ENCODE measurements around the gene NXF1.

- TF ChIP-seq, protein P1, sequence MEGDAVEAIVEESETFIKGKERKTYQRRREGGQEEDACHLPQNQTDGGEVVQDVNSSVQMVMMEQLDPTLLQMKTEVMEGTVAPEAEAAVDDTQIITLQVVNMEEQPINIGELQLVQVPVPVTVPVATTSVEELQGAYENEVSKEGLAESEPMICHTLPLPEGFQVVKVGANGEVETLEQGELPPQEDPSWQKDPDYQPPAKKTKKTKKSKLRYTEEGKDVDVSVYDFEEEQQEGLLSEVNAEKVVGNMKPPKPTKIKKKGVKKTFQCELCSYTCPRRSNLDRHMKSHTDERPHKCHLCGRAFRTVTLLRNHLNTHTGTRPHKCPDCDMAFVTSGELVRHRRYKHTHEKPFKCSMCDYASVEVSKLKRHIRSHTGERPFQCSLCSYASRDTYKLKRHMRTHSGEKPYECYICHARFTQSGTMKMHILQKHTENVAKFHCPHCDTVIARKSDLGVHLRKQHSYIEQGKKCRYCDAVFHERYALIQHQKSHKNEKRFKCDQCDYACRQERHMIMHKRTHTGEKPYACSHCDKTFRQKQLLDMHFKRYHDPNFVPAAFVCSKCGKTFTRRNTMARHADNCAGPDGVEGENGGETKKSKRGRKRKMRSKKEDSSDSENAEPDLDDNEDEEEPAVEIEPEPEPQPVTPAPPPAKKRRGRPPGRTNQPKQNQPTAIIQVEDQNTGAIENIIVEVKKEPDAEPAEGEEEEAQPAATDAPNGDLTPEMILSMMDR (IDR thresholded peaks at IDR 0.05) = no peak
- TF ChIP-seq POLR2A (IDR thresholded peaks at IDR 0.05) = peak; percentile 39 to 53
These were observed 33.9 kb downstream of the NXF1 start, which contains the start of gene TAF6L for GRCh38 chr11:62771144-62772021.
